PFSK-1 (cell line): ENCODE results near the gene SLC4A1.

Experiments
- FOXP2 ChIP-seq: optimal IDR thresholded peaks from 2 replicates; pipeline ENCODE3; 2011; ENCODE audit warnings: borderline replicate concordance, control low read depth, inconsistent platforms; ENCODE audit not compliant: insufficient read depth; ENCODE audit errors: extremely low read length, extremely low read depth
- POLR2AphosphoS5 ChIP-seq: IDR thresholded peaks from 2 replicates; pipeline ENCODE4 v1.6.1; 2012; ENCODE audit warnings: low read depth, mild to moderate bottlenecking, control low read depth, low read length, moderate library complexity
- REST ChIP-seq, 2 experiments: IDR thresholded peaks; 2 replicates each; pipeline versions ENCODE4 v1.6.1 to v1.8.0; 2011 to 2012; ENCODE audit warnings: low read depth in 2 of 2, low read length in 2 of 2, control low read depth in 1 of 2, inconsistent platforms in 1 of 2, mild to moderate bottlenecking in 1 of 2, moderate library complexity in 1 of 2; ENCODE audit not compliant: insufficient read depth in 1 of 2
- SIN3A ChIP-seq: IDR thresholded peaks from 2 replicates; pipeline ENCODE4 v1.6.1; 2012; ENCODE audit warnings: mild to moderate bottlenecking, low read length, moderate library complexity, borderline replicate concordance; ENCODE audit not compliant: insufficient read depth
- TAF1 ChIP-seq: IDR thresholded peaks from 2 replicates; pipeline ENCODE4 v1.6.1; 2012; ENCODE audit warnings: low read length, control low read depth, borderline replicate concordance; ENCODE audit not compliant: insufficient read depth

SLC4A1 gene

DNA sequence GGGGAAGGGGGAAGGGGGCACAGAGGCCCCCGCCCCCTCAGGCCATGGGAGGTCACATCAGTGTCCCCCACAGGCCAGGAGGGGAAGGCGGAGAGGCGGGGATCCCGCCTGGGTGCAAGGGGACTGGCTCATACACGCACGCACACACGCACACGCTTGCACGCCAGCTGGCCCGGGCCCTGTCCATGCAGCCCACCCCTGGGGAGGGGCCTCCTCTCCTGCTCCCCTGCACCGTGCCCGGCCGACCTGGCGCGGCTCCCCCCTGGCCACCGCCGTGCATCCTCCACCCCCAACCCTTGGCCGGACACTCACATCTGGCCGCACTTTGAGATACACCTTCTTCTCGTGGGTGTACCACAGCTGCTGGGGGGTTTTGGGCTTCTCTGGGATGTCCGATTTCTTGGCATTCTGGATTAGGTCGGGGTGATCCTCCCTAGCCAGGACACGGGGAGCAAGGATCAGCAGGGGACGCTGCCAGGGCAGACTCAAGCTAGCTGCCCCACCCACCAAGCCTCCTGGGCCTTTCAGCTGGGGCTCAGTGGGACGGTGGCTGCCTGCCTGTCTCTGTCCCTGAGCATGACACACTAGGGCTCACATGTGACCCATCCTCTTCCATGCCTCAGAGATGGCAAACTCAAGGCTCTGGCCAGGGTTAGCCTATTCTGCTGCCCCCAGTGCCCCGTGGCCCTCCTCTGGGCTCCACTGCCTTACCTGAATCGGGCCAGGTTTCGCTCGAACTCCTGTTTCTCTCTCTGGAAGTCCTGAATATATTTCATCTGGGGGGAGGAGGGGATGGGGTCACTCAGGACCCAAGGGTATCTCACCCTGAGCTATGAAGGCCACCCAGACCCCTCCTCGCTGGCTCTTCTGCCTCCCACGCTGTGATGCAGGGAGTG is 55.2 kb downstream of the SLC4A1 start:
- no peak for TF ChIP-seq TAF1
- TF ChIP-seq SIN3A: no peak
- 0 out of 2 replicates have a peak, but pooled peaks have one; percentile 15 for TF ChIP-seq POLR2AphosphoS5
- no peak for TF ChIP-seq FOXP2
- TF ChIP-seq REST (IDR thresholded peaks at IDR 0.05; ENCODE audit: insufficient read depth in 1 of 2, low read depth in 2 of 2, low read length in 2 of 2): no peak

GRCh38 chr17:44211281-44212265 is 56.4 kb downstream of the SLC4A1 start:
- no peak for TF ChIP-seq FOXP2
- TF ChIP-seq POLR2AphosphoS5: no peak
- no peak for TF ChIP-seq REST (IDR thresholded peaks at IDR 0.05; ENCODE audit: insufficient read depth in 1 of 2, low read depth in 2 of 2, low read length in 2 of 2)
- TF ChIP-seq TAF1: no peak
- TF ChIP-seq SIN3A: no peak

GRCh38 chr17:44210342-44211192 is 57.4 kb downstream of the SLC4A1 start:
- peak; percentile 48 for TF ChIP-seq FOXP2
- no peak for TF ChIP-seq TAF1
- TF ChIP-seq POLR2AphosphoS5: peak; percentile 37

DNA sequence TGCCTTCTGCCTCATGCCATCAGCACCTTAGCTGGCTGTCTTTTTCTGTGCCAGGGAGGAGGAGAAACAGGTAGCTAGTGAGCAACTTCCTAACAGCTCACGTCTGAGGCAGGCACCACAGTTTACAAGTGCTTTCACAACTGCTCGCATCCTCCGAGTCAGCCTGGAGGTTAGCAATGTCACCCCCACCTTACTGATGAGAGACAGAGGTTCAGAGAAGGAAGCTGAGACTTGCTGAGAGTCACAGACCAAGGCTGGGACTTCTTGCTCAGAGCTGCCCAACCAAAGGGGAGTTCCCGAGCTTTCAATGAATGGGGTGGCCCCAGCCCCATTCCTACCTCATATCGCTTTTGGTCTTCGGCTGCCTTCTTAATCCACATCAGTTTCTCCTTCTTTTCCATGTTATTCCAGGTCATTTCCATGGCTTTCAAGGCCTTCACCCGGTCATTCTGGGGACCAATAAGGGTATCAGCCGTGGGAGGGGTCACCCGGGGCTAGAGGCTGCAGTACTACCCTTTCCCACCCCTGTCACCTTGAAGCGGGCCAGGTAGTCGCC is 58.1 kb downstream of the SLC4A1 start:
- no peak for TF ChIP-seq SIN3A
- no peak for TF ChIP-seq POLR2AphosphoS5
- TF ChIP-seq TAF1: no peak
- no peak for TF ChIP-seq FOXP2
- no peak for TF ChIP-seq REST (IDR thresholded peaks at IDR 0.05; ENCODE audit: insufficient read depth in 1 of 2, low read depth in 2 of 2, low read length in 2 of 2)

- TF ChIP-seq POLR2AphosphoS5: no peak
- TF ChIP-seq REST (IDR thresholded peaks at IDR 0.05; ENCODE audit: insufficient read depth in 1 of 2, low read depth in 2 of 2, low read length in 2 of 2): no peak
- TF ChIP-seq TAF1: no peak
- no peak for TF ChIP-seq FOXP2
- TF ChIP-seq SIN3A: no peak
Observed at GRCh38 chr17:44207743-44208142, 60.2 kb downstream of the SLC4A1 start.
